ENCODE data around the gene SYNGAP1. TPM values are rescaled to one million over a fixed set of nuclear protein-coding genes. Genes with fewer than 3 reads are reported as not detected.

Gene SYNGAP1
- total and polyA plus RNA-seq, 9 of the 15 experiments (the other 6 are each of a cell fraction or from before 2014, with no cell fraction given): 0.01 to 22.8 (median 3.2) TPM

DNA sequence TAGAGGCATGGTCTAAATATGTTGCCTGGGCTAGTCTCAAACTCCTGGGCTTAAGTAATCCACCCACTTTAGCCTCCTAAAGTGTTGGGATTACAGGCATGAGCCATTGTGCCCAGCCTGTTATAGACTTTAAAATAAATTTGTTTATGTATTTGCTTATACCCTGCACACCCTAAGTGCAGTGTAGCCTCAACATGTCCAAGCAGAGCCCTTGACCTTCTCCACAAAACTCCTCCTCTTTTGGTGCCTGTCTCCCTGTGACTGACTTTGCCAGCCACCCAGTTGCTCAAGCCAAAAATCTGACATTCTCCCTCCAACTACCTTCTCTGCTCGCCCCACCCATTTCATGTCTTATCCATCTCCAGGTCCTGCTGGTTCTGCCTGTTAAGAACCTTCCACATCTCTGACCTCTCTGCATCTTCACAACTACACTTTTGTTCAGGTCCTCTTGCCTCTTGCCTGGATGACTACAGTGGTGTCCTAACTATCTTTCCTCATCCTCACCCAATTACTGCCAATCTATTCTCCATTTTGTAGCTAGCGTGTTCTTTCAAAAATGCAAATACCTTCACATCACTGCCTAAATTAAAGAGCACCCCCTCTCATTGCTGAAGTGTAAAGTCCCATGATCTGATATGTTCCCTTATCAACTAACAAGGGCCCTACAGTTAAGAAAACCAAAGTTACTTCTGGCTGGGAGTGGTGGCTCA, 39.4 kb upstream of the SYNGAP1 start (continued):
- TF ChIP-seq LARP7 (IDR thresholded peaks at IDR 0.05): no peak
- TF ChIP-seq NR2C2 (CRISPR knock-in tag; IDR thresholded peaks at IDR 0.05): no peak
- peak; percentile 53; the same call in 1 of the 2 replicates for TF ChIP-seq NR2C2 (tag; IDR thresholded peaks at IDR 0.05)
- TF ChIP-seq ESRRA (IDR thresholded peaks at IDR 0.05; ENCODE audit: borderline replicate concordance, low read depth): peak; percentile 53; the same call in 1 of the 2 replicates
- TF ChIP-seq RAD21 (CRISPR knock-in tag; conservative IDR thresholded peaks at IDR 0.05 in 1 of 2, IDR thresholded peaks at IDR 0.05 in 1 of 2): 0 out of 4 replicates have a peak, but pooled peaks of 1 of the 2 experiments have one; percentile 3
- no peak for TF ChIP-seq HIVEP1 (CRISPR knock-in tag; IDR thresholded peaks at IDR 0.05)
- TF ChIP-seq BRF1 (IDR thresholded peaks at IDR 0.05; ENCODE audit: borderline replicate concordance, extremely low read depth, insufficient read length): no peak
- no peak for TF ChIP-seq MTA3 (IDR thresholded peaks at IDR 0.05; ENCODE audit: borderline replicate concordance)
- no peak for TF ChIP-seq ARID2 (IDR thresholded peaks at IDR 0.05)
- TF ChIP-seq, protein P1, sequence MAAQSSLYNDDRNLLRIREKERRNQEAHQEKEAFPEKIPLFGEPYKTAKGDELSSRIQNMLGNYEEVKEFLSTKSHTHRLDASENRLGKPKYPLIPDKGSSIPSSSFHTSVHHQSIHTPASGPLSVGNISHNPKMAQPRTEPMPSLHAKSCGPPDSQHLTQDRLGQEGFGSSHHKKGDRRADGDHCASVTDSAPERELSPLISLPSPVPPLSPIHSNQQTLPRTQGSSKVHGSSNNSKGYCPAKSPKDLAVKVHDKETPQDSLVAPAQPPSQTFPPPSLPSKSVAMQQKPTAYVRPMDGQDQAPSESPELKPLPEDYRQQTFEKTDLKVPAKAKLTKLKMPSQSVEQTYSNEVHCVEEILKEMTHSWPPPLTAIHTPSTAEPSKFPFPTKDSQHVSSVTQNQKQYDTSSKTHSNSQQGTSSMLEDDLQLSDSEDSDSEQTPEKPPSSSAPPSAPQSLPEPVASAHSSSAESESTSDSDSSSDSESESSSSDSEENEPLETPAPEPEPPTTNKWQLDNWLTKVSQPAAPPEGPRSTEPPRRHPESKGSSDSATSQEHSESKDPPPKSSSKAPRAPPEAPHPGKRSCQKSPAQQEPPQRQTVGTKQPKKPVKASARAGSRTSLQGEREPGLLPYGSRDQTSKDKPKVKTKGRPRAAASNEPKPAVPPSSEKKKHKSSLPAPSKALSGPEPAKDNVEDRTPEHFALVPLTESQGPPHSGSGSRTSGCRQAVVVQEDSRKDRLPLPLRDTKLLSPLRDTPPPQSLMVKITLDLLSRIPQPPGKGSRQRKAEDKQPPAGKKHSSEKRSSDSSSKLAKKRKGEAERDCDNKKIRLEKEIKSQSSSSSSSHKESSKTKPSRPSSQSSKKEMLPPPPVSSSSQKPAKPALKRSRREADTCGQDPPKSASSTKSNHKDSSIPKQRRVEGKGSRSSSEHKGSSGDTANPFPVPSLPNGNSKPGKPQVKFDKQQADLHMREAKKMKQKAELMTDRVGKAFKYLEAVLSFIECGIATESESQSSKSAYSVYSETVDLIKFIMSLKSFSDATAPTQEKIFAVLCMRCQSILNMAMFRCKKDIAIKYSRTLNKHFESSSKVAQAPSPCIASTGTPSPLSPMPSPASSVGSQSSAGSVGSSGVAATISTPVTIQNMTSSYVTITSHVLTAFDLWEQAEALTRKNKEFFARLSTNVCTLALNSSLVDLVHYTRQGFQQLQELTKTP (IDR thresholded peaks at IDR 0.05; ENCODE audit: low read depth in 1 of 2, partially characterized antibody in 2 of 2): peak in 1 of 2 experiments; percentile 82
- peak; percentile 47; the same call in 1 of the 2 replicates for TF ChIP-seq SP1 (CRISPR knock-in tag; IDR thresholded peaks at IDR 0.05)
- no peak for TF ChIP-seq HDAC6 (IDR thresholded peaks at IDR 0.05; ENCODE audit: low read depth, low read length)
- peak in 1 of 2 experiments; percentile 76; a peak in 2 of 4 replicates for TF ChIP-seq FOXK2 (conservative IDR thresholded peaks at IDR 0.05 in 1 of 2, IDR thresholded peaks at IDR 0.05 in 1 of 2; ENCODE audit: low read depth in 2 of 2)
- no peak; a peak in 1 of 3 replicates for TF ChIP-seq CBX3 (IDR thresholded peaks at IDR 0.05; ENCODE audit: borderline replicate concordance in 1 of 2, low read length in 2 of 2)
- TF ChIP-seq ARID1B (IDR thresholded peaks at IDR 0.05): peak; percentile 82
- no peak for TF ChIP-seq CC2D1A (IDR thresholded peaks at IDR 0.05)
- TF ChIP-seq TARDBP (IDR thresholded peaks at IDR 0.05): no peak
- TF ChIP-seq ELK3 (CRISPR knock-in tag; IDR thresholded peaks at IDR 0.05): no peak
- peak; percentile 31 for TF ChIP-seq ZFP36 (IDR thresholded peaks at IDR 0.05; ENCODE audit: low read depth, low read length, partially characterized antibody)
- TF ChIP-seq ZNF584 (CRISPR knock-in tag; IDR thresholded peaks at IDR 0.05; ENCODE audit: low read depth): no peak
- peak; percentile 71; the same call in 1 of the 2 replicates for TF ChIP-seq LCOR (CRISPR knock-in tag; IDR thresholded peaks at IDR 0.05)
- 0 out of 4 replicates have a peak, but pooled peaks of 1 of the 2 experiments have one; percentile 17 for TF ChIP-seq MLLT1 (IDR thresholded peaks at IDR 0.05)
